Neuron (in vitro differentiated cells): ENCODE measurements around the gene ETF1.

Experiments
- H2AFZ ChIP-seq: one replicate; pipeline ENCODE4 v1.6.1; 2013; ENCODE audit warnings: low read depth, mild to moderate bottlenecking, inconsistent platforms, low read length, moderate library complexity
- H3K27me3 ChIP-seq: one replicate; pipeline ENCODE4 v1.6.1; 2013; ENCODE audit warnings: low read length; ENCODE audit not compliant: insufficient read depth
- H3K36me3 ChIP-seq: one replicate; pipeline ENCODE4 v1.6.1; 2013; ENCODE audit warnings: low read length; ENCODE audit not compliant: insufficient read depth
- H3K4me1 ChIP-seq: one replicate; pipeline ENCODE4 v1.6.1; 2013; ENCODE audit warnings: low read length; ENCODE audit not compliant: insufficient read depth
- H3K4me3 ChIP-seq: 2 replicates; pipeline ENCODE4 v1.5.1; 2013; ENCODE audit warnings: mild to moderate bottlenecking, low read length, moderate library complexity
- H3K9me3 ChIP-seq: one replicate; pipeline ENCODE4 v1.6.1; 2013; ENCODE audit warnings: low read length

Gene ETF1

GRCh38 chr5:138553437-138554095 lies 10.5 kb upstream of the ETF1 start:
- Histone ChIP-seq H3K9me3 (no peaks in the 10 kb centered on the region), H3K4me3 (no peak overlapping the region), H3K36me3 (peaks cover 57% of the 10 kb centered on the region), H2AFZ (no peak overlapping the region), H3K27me3 (no peaks in the 10 kb centered on the region), H3K4me1 (no peaks in the 10 kb centered on the region)

- peaks cover 48% of the 10 kb centered on the region for H3K36me3 ChIP-seq
- H3K9me3 ChIP-seq = no peaks in the 10 kb centered on the region
- H2AFZ ChIP-seq = no peak overlapping the region
- no peaks in the 10 kb centered on the region for H3K27me3 ChIP-seq
- no peak overlapping the region for H3K4me3 ChIP-seq
- no peaks in the 10 kb centered on the region for H3K4me1 ChIP-seq
Observed at GRCh38 chr5:138552657-138553056, 9.6 kb upstream of the ETF1 start.

GRCh38 chr5:138549414-138549813 lies 6.4 kb upstream of the ETF1 start:
- Histone ChIP-seq H3K27me3 (no peaks in the 10 kb centered on the region), H2AFZ (no peak overlapping the region), H3K36me3 (peaks cover 15% of the 10 kb centered on the region), H3K9me3 (no peaks in the 10 kb centered on the region), H3K4me3 (no peak overlapping the region), H3K4me1 (peaks cover 10% of the 10 kb centered on the region)

DNA sequence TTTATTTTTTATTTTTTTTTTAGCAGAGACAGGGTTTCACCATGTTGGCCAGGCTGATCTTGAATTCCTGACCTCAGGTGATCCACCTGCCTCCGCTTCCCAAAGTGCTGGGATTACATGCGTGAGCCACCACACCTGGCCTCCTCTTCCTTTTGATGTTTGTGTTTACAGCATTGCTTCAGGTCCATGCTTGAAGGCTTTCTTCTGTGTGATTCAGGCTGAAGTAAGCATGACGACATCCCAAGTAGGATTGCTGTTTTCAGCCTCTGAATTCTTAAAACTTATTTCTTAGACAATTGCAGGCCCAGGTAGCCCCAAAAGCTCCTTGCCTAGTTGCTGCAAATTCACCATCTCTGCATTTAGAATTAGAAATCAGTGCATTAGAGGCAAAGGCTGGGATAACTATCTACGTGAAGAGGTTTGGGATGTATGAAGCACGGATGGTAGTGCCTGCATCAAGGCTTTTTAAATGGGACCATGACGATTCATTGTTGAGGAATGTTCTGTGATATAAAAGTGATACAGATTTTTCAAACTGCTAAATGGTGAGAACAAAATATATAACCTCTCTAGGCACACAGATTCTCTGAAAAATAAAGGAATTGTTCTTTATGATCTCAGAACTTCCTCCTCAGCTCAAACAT lies 3.0 kb upstream of the ETF1 start:
- Histone ChIP-seq H3K9me3 (no peaks in the 10 kb centered on the region), H3K36me3 (peaks cover 5% of the 10 kb centered on the region), H3K4me1 (peaks cover 23% of the 10 kb centered on the region), H2AFZ (no peak overlapping the region), H3K4me3 (no peak overlapping the region), H3K27me3 (no peaks in the 10 kb centered on the region)

DNA sequence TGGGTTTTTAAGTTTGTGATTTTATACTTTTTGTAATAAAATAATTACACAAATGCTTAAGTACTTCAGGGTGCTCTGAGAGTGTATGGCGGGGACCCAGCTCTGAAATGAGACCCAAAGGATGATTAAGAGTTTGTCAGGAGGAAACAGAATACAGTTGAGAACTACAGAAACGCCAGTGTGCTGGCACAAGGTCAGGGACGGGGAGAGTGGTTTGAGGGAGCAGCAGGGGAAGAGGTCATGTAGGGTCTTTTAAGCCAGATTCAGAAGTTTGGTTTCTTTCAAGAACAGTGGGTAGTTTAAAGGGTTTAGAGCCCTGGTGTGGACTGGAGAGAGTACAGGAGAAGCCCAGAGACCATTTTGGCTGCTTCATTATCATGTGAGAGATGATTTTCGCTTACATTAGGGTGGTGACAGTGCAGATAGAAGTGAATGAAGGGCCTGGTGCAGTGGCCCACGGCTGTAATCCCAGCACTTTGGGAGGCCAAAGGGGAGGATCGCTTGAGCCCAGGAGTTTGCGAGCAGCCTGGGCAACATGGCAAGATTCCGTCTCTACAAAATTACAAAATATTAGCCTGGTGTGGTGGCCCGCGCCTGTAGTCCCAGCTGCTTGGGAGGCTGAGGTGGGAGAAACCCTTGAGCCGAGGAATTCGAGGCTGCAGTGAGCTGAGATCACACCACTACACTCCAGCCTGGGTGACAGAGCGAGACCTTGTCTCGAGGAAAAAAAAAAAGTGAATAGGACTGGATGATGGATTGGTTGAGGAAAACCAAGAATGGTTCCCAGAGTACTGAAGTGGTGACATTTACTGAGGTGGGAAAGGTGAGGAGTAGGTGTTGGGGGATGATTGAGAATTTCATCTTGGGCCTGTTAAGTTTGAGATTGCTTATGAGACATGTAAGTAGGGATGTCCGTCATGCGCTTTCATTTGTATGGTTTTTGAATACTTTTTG lies 1.4 kb upstream of the ETF1 start:
- no peaks in the 10 kb centered on the region for H3K9me3 ChIP-seq
- H3K4me3 ChIP-seq = peak overlapping the region; percentile 96
- H3K27me3 ChIP-seq = no peaks in the 10 kb centered on the region
- peaks cover 19% of the 10 kb centered on the region for H3K36me3 ChIP-seq
- H2AFZ ChIP-seq = no peak overlapping the region
- H3K4me1 ChIP-seq = peaks cover 26% of the 10 kb centered on the region

DNA sequence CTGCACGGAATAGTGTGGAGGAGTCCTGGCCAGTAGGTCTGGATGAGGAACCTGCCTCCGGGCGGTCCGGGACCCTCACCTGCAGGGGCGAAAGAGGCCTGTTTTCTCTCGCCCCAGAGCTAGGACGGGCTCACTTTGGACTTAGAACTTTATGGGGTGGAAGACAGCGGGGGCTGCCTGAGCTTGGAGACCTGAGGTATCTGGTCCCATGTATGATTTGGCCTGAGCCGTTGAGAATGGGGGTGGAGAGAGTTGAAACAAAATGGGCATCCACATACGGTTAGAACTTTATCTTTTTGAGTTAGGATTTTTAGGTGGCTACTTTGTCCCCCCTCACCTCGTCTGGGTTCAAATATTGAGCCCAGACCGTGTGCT lies 681 bp upstream of the ETF1 start:
- Histone ChIP-seq H3K4me1 (peaks cover 27% of the 10 kb centered on the region), H3K9me3 (no peaks in the 10 kb centered on the region), H2AFZ (peak overlapping the region; percentile 49), H3K36me3 (peaks cover 25% of the 10 kb centered on the region), H3K27me3 (no peaks in the 10 kb centered on the region), H3K4me3 (peak overlapping the region; percentile 96)

GRCh38 chr5:138542180-138542955 lies 668 bp downstream of the ETF1 start:
- H3K4me1 ChIP-seq = peaks cover 27% of the 10 kb centered on the region

DNA sequence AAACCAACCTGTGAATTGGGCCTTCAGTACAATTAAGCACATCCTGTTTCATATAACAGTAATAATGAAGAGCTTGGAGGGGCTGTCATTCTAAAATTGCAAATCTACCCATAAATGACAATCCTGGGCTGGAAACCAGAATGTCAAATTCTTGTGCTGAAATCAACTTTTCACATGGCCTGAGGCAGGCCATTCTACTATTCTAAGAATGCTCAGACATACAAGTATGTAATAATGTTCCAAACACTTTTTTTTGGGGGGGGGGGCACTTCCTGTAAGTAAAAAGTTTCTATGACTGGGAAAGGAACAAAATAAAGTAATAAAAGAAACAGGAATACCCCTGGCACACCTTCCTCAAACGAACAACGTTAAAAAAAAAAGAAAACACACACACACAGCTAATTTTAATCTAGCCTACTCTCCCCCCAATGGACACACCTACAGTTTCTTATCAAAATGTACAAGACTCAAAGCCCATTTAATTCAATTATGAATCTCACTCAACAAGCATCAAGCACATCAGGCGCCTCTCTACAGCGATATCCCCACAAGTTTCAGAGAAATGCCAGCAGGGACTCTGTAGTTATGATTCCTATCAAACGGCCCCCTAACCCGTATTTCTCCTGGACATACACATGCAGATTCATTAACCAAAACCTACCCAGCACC lies 1.4 kb downstream of the ETF1 start:
- Histone ChIP-seq H3K4me1 (peaks cover 27% of the 10 kb centered on the region), H3K9me3 (no peaks in the 10 kb centered on the region), H3K4me3 (peak overlapping the region; percentile 96), H3K36me3 (peaks cover 30% of the 10 kb centered on the region), H2AFZ (no peak overlapping the region), H3K27me3 (no peaks in the 10 kb centered on the region)

More at GRCh38 chr5:138542180-138542955, 668 bp downstream of the ETF1 start:
- Histone ChIP-seq H3K9me3 (no peaks in the 10 kb centered on the region), H3K4me3 (peak overlapping the region; percentile 96), H2AFZ (peak overlapping the region; percentile 64), H3K36me3 (peaks cover 25% of the 10 kb centered on the region), H3K27me3 (no peaks in the 10 kb centered on the region)

- no peaks in the 10 kb centered on the region for H3K27me3 ChIP-seq
- no peak overlapping the region for H2AFZ ChIP-seq
- peaks cover 39% of the 10 kb centered on the region for H3K36me3 ChIP-seq
- H3K9me3 ChIP-seq = no peaks in the 10 kb centered on the region
- no peak overlapping the region for H3K4me3 ChIP-seq
- H3K4me1 ChIP-seq = peaks cover 21% of the 10 kb centered on the region
Observed at GRCh38 chr5:138539791-138540190, 3.2 kb downstream of the ETF1 start.

- H3K4me1 ChIP-seq = peaks cover 14% of the 10 kb centered on the region
Observed at GRCh38 chr5:138538943-138539627, 4.0 kb downstream of the ETF1 start.

DNA sequence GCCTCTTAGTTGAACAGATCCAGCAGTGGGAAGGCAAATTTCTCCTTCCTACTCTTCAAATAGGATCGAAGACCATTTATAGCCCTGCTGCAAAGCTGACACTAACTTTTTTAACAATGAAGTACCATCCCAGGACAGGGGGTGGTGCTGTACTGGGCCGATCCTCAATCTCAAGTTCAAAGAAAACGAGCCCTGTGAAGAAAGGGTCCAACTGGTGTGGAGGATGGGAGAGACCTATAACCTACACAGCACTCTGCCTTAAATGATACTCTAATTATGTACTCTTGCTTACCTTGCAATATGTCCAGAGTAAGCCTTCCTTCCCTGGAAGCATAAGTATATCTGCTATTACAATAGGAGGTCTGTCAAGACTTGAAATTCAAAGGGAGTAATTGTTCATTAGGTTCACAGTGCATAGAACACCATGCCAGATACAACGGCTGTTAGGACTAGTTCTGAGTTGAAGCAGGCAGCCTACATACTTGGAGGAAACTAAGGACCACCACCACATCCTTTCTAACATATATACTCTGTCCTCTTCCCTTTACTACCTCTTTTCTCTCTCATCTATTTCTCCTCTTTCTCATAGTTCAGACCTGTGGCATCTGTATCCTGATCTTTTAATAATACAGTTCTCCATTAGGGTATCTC lies 6.2 kb downstream of the ETF1 start:
- Histone ChIP-seq H2AFZ (no peak overlapping the region), H3K27me3 (no peaks in the 10 kb centered on the region), H3K9me3 (no peaks in the 10 kb centered on the region), H3K4me1 (peaks cover 11% of the 10 kb centered on the region), H3K36me3 (peaks cover 54% of the 10 kb centered on the region), H3K4me3 (no peak overlapping the region)

More at GRCh38 chr5:138538943-138539627, 4.0 kb downstream of the ETF1 start:
- H3K27me3 ChIP-seq = no peaks in the 10 kb centered on the region
- H3K36me3 ChIP-seq = peaks cover 43% of the 10 kb centered on the region
- H3K9me3 ChIP-seq = no peaks in the 10 kb centered on the region
- no peak overlapping the region for H2AFZ ChIP-seq
- no peak overlapping the region for H3K4me3 ChIP-seq
